GM12891 (cell line): ENCODE measurements around the gene YEATS4.
A peak's percentile ranks its signal among the peaks of the same experiment; 100 is the strongest.

Experiments used
- DNase-seq: peaks from one replicate; pipeline ENCODE4 v3.0.0; 2011; ENCODE audit warnings: low spot score; ENCODE audit not compliant: insufficient read length
- FAIRE-seq: peaks from 2 replicates; lab custom pipeline; 2011; peaks lifted over from hg19 to GRCh38; lab: Jason Lieb, UNC
- PAX5 ChIP-seq: IDR thresholded peaks from 2 replicates; pipeline ENCODE4 v1.6.1; 2011; ENCODE audit warnings: low read length, moderate library complexity, mild to moderate bottlenecking; ENCODE audit not compliant: insufficient read depth, severe bottlenecking
- POLR2A ChIP-seq: IDR thresholded peaks from 2 replicates; pipeline ENCODE4 v1.6.1; 2011; ENCODE audit warnings: low read depth, low read length, control low read depth
- POLR2AphosphoS5 ChIP-seq: IDR thresholded peaks from 2 replicates; pipeline ENCODE4 v1.6.1; 2011; ENCODE audit warnings: low read depth, low read length, control low read depth
- POU2F2 ChIP-seq: IDR thresholded peaks from 2 replicates; pipeline ENCODE4 v1.6.1; 2011; ENCODE audit warnings: low read depth, mild to moderate bottlenecking, control low read depth, low read length, moderate library complexity
- SPI1 ChIP-seq: IDR thresholded peaks from 2 replicates; pipeline ENCODE4 v1.6.1; 2011; ENCODE audit warnings: low read depth, low read length, control low read depth
- TAF1 ChIP-seq: IDR thresholded peaks from 2 replicates; pipeline ENCODE4 v1.6.1; 2011; ENCODE audit warnings: low read depth, low read length, control low read depth

The YEATS4 gene

DNA sequence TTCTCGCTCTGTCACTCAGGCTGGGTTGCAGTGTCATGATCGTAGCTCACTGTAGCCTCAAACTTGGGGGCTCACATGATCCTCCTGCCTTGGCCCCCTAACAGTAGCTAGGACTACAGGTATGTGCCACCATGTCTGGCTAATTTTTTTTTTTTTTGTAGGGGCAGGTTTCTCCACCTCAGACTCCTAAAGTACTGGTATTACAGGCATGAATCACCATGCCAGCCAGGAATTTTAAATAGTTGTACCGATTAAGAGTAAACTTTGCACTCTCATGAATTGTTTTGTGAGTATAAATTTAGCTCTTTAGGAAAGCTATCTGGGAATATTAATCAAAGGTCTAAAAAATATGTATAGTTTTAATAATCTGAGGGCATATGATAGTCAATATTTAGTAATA, 25.5 kb downstream of the YEATS4 start:
- DNase-seq (no peak), FAIRE-seq (no peak)
- TF ChIP-seq POLR2A (no peak), SPI1 (no peak), POLR2AphosphoS5 (no peak), TAF1 (no peak)

DNA sequence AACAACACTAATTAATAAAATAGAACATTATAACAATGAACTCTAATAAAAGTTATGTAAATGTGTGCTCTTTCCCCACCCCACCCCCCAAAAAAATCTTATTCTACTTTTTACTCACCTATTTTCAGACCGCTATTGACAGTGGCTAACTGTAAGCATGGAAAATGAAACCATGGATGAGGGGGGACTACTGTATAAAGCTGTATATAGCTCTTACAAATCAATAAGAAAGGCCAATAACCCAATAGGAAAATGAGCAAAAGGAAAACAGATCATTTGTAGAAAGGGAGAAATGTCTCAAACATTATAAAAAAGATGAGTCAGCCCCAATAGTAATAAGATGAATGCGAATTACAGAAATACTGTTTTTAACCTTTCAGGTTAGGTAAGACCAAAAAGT, 27.4 kb downstream of the YEATS4 start:
- no peak for TF ChIP-seq POLR2AphosphoS5
- TF ChIP-seq PAX5, result no peak
- no peak for TF ChIP-seq SPI1
- no peak for TF ChIP-seq POU2F2
- TF ChIP-seq POLR2A, result no peak
- no peak for TF ChIP-seq TAF1
- FAIRE-seq (no peak), DNase-seq (no peak)

DNA sequence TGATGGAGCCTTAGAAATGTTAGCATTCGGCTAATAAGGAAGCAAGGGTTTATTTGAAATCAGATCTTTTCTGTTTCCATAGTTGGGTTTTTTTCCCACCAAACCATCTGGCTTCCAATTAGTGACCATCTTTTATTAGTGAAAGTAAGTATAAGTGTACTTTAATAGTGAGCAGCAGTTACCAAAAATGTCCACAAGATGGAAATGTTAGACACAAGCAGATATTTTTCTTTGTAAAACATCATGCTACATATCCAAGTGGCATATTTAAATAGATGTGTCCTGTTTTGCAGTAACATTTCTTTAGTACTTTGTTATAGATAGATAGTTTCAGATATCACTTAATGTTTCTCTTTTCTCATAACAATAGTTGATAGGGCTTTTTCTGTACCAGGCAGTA, 28.8 kb downstream of the YEATS4 start:
- FAIRE-seq (no peak), DNase-seq (no peak)
- TF ChIP-seq TAF1 (no peak), PAX5 (no peak), POLR2A (no peak), POU2F2 (no peak)

DNA sequence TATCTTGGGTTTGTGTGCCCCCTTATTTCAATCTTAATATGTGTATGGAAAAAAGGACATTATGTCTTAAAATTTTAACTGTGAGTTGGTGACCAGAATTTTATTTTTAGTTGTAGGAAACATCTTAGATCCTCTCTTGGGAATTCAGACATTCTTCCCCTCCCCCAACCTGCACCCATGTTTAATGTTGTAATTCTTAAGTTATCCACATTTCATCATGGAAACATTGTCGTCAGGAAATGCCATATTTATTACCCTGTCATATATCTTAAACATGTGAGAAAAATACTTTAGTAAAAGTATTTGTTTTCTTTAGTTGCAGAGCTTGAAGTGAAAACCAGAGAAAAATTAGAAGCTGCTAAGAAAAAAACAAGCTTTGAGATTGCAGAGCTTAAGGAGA, 30.3 kb downstream of the YEATS4 start:
- TF ChIP-seq POLR2AphosphoS5, result no peak
- TF ChIP-seq POLR2A, result no peak
- TF ChIP-seq SPI1, result no peak
- TF ChIP-seq POU2F2, result no peak
- TF ChIP-seq TAF1, result no peak
- TF ChIP-seq PAX5, result no peak
- FAIRE-seq (no peak), DNase-seq (no peak)

DNA sequence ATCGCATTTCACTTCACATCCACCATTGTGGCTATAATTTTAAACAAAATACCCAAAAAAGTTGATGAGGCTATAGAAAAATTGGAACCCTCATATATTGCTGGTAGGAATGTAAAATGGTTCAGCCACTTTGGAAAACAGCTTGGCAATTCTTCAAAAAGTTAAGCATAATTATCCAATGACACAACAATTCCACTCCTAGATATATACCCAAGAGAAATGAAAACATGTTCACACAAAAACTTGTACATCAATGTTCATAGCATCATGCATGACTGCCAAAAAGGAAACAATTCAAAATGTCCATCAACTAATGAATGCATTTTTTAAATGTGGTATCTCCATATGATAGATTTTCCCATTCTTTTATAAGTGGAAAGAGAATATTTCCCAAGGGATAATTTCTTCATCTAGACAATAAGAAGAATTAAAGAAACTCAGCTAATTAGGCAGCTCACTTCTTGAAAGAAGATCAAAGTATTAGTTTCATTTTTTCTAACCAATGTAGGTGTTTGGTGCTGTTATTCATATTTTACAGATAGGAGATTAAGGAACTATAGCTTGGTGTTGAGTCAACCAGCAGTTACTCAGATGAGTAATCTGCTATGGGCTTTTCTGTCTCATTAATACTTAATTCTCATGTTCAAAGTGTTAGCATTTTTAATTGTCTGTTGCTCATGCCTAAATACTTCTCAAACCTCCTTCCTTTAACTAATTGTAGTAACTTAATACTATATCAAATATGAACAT, 32.8 kb downstream of the YEATS4 start:
- TF ChIP-seq POLR2AphosphoS5 (no peak), POLR2A (no peak), SPI1 (no peak), PAX5 (no peak), TAF1 (no peak), POU2F2 (no peak)
- no peak for DNase-seq
- peak; percentile 63 for FAIRE-seq

DNA sequence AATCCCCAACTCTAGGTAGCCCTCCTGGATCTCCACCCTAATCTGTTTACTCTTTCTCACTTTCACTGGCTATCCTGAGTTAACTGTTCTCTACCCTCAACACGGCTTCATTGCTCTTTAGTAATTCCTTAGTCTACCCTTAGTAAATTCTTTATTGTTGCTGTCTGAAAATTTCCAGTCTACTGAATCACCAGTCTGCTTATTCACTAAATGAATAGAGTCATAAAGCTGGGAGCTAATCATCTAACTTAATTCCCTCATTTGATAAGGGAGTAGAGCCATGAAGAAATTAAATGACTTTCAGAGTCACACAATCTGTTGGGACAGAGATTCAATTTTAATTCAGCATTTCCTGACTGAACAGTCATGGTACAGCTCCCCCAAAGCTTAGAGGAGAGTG, 36.5 kb downstream of the YEATS4 start:
- TF ChIP-seq SPI1 (no peak), POU2F2 (no peak), TAF1 (no peak)
- FAIRE-seq (no peak), DNase-seq (no peak)

DNA sequence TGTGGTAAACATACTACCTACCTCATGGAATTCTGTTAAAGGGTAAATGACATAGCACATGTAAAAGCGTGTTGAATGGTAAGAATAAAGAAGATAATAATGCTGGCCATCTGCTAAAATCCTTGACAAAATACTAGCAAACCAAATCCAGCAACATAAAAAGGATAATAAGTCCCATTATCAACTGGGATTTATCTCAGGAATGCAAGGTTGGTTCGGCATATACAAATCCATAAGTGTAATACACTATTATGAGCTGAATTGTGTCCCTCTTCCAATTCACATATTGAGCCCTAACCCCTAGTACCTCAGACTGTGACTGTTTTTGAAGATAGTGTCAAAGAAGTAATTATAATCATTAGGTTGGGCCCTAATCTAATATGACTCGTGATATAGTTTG, 37.4 kb downstream of the YEATS4 start:
- FAIRE-seq, result no peak
- no peak for DNase-seq
- TF ChIP-seq SPI1 (no peak), TAF1 (no peak), POLR2AphosphoS5 (no peak), POU2F2 (no peak), PAX5 (no peak), POLR2A (no peak)

DNA sequence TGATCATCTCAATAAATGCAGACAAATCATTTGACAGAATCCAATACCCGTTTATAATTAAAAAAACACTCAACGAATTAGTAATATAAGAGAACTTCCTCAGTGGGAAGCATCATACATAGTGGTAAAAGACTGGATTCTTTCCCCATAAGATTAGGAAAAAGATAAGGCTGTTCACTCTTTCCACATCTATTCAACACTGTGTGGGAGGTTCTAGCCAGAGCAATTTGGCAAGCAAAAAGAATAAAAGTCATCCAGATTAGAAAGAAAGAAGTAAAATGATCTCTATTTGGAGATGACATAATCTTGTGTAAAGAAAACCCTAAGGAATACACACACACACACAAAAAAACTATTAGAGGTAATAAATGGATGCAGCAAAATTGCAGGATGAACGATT, 38.4 kb downstream of the YEATS4 start:
- TF ChIP-seq POLR2AphosphoS5 (no peak), PAX5 (no peak), SPI1 (no peak), POLR2A (no peak), TAF1 (no peak)
- FAIRE-seq, result no peak
- no peak for DNase-seq

DNA sequence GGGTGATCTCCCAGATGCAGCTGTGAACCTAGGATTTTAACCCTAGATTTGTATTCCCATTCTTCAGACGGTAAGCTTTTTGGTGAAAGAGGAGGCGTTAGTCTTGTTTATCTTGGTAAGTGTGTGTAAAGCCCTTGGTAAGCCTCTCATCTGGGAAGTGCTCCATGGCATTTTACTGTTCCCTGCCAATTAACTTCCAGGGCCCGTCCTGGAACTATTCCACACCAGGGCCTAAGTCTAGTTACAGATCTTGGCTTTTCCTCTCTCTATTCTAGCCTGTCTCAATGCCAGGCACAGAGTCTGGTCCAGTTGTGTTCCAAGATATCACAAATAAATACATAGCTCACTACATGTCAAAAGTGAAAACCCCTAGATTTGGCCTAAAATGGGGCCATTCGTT, 42.4 kb downstream of the YEATS4 start:
- no peak for TF ChIP-seq POLR2A
- TF ChIP-seq POU2F2, result no peak
- TF ChIP-seq PAX5, result no peak
- no peak for TF ChIP-seq TAF1
- no peak for TF ChIP-seq POLR2AphosphoS5
- no peak for TF ChIP-seq SPI1
- DNase-seq, result no peak
- FAIRE-seq, result no peak

DNA sequence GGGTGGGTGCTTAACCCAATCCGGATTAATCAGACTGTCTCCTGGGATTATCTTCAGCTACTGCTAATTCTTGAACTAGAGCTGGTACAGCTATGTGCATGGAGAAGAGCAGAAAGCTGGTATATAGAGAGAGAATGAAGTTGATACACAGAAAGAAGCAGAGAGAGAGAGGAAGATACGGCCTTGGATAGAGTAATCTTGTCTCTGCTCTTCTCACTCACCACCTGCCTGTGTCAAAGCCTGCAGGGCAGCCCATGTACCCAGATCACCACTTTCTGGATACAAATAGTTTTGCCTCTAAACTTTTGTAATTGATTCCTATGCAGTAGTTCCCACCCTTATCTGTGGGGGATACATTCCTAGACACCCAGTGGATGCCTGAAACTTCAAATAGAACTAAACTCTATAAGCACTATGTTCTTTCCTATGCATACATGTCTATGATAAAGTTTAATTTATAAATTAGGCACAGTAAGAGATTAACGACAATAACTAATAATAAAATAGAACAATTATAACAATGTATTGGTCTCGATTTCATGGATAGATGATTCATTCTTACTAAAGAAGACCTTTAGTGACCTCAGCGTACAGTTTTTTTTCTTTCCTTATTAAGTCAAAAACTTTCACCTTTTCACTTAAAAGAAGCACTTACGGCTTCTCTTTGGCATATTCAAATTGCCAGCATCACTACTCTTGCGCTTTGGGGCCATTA, 45.5 kb downstream of the YEATS4 start:
- FAIRE-seq (no peak), DNase-seq (no peak)
- no peak for TF ChIP-seq POLR2A
- no peak for TF ChIP-seq PAX5
- no peak for TF ChIP-seq POLR2AphosphoS5
- TF ChIP-seq SPI1, result no peak
